WTC11 (cell line): ENCODE measurements around the gene ZNF91.

ENCODE experiments used
- CREB1 ChIP-seq: sonication (generic); formaldehyde crosslinking; IDR thresholded peaks from 2 replicates; pipeline ENCODE4 v1.8.0; 2023; ENCODE audit warnings: mild to moderate bottlenecking, missing genetic modification reagents
- CTCF ChIP-seq: fragments of 200-600 bp; IDR thresholded peaks from 2 replicates; pipeline ENCODE4 v1.8.0; 2022; ENCODE audit warnings: antibody characterized with exemption
- FOXP1 ChIP-seq: sonication (generic); formaldehyde crosslinking; IDR thresholded peaks from 2 replicates; pipeline ENCODE4 v1.8.0; 2022; ENCODE audit warnings: missing genetic modification reagents, mild to moderate bottlenecking, moderate library complexity, borderline replicate concordance
- JUN ChIP-seq: sonication (generic); formaldehyde crosslinking; IDR thresholded peaks from 2 replicates; pipeline ENCODE4 v1.8.0; 2023; ENCODE audit warnings: mild to moderate bottlenecking, missing genetic modification reagents
- TCF7 ChIP-seq: sonication (generic); formaldehyde crosslinking; IDR thresholded peaks from 2 replicates; pipeline ENCODE4 v1.8.0; 2022; ENCODE audit warnings: mild to moderate bottlenecking, low read depth, missing genetic modification reagents, moderate library complexity

- TF ChIP-seq CREB1 (CRISPR knock-in tag) (no peak), JUN (no peak), CTCF (peak; percentile 40), TCF7 (CRISPR knock-in tag) (no peak), FOXP1 (no peak)
These were observed 49.4 kb downstream of the ZNF91 start for GRCh38 chr19:23345838-23346237.
